Esophagus squamous epithelium (tissue), 5 donors: ENCODE data around the gene RASGRF1. TPM values are rescaled to one million over a fixed set of nuclear protein-coding genes. Genes with fewer than 3 reads are reported as not detected.
"Not testable (repeated sequence)": the region's sequence is repeated elsewhere in the genome, so short reads cannot be mapped to it uniquely, and the experiment has no call there.

ENCODE experiments used
- DNase-seq: peaks from one replicate; lab custom pipeline; 2025; lab: John Stamatoyannopoulos, UW
- H3K27ac ChIP-seq, 4 donors: fragments of 200-600 bp; sonication (generic); one replicate each; pipeline ENCODE4 v1.5.1; 2016 to 2019; ENCODE audit warnings: mild to moderate bottlenecking in 1 of 4
- H3K27me3 ChIP-seq, 4 donors: fragments of 200-600 bp; sonication (generic); 1 replicate in 3 of 4; 2 replicates in 1 of 4; pipeline versions ENCODE4 v1.5.1 to v1.6.0; 2017 to 2021; ENCODE audit warnings: antibody characterized with exemption in 1 of 4
- H3K36me3 ChIP-seq, 3 donors: fragments of 200-600 bp; sonication (generic); one replicate each; pipeline ENCODE4 v1.5.1; 2016 to 2019
- H3K4me1 ChIP-seq, 3 donors: fragments of 200-600 bp; sonication (generic); one replicate each; pipeline ENCODE4 v1.5.1; 2017 to 2019
- H3K4me3 ChIP-seq, 4 donors: fragments of 200-600 bp; sonication (generic); 1 replicate in 3 of 4; 2 replicates in 1 of 4; pipeline ENCODE4 v1.5.1; 2016 to 2019; ENCODE audit warnings: mild to moderate bottlenecking in 2 of 4, moderate library complexity in 1 of 4
- H3K9me3 ChIP-seq, 3 donors: fragments of 200-600 bp; sonication (generic); one replicate each; pipeline ENCODE4 v1.5.1; 2016 to 2019
- POLR2A ChIP-seq, 4 donors: fragments of 450-650 bp; IDR thresholded peaks; one replicate each; pipeline ENCODE4 v1.6.1; 2017; ENCODE audit warnings: antibody characterized with exemption in 4 of 4, mild to moderate bottlenecking in 4 of 4, moderate library complexity in 3 of 4
- WGBS, 2 donors: methylation state at CpG; one replicate each; pipeline ENCODE4 v1.1.5; 2018; 5-methylcytosine and 5-hydroxymethylcytosine counted together
- intact Hi-C: fragments of 100-400 bp; cut with DNase I; formaldehyde crosslinking; loops from one replicate; pipeline ENCODE4 v1.15.0; 2022
- total RNA-seq, 4 donors: library from RNA; depleted of rRNA; stranded (reverse); fragments of >200 nt; gene quantifications; one replicate each; pipeline ENCODE4 v1.1.0, GENCODE V29; 2016
- TF ChIP-seq, protein P1 (sequence below), 6 experiments: fragments of 450-650 bp in 4 of 6; fragments of 200-600 bp in 2 of 6; sonication (generic) in 2 of 6; IDR thresholded peaks; one replicate each; pipeline ENCODE4 v1.5.1; 2016 to 2019; ENCODE audit warnings: antibody characterized with exemption in 6 of 6, mild to moderate bottlenecking in 4 of 6, moderate library complexity in 4 of 6
- donor health status: DM: yes; HTN: yes; CAD: no.

Gene RASGRF1
- total RNA-seq, 4 donors from 2014 or later, result 0.23 TPM; not detected in 3

DNA sequence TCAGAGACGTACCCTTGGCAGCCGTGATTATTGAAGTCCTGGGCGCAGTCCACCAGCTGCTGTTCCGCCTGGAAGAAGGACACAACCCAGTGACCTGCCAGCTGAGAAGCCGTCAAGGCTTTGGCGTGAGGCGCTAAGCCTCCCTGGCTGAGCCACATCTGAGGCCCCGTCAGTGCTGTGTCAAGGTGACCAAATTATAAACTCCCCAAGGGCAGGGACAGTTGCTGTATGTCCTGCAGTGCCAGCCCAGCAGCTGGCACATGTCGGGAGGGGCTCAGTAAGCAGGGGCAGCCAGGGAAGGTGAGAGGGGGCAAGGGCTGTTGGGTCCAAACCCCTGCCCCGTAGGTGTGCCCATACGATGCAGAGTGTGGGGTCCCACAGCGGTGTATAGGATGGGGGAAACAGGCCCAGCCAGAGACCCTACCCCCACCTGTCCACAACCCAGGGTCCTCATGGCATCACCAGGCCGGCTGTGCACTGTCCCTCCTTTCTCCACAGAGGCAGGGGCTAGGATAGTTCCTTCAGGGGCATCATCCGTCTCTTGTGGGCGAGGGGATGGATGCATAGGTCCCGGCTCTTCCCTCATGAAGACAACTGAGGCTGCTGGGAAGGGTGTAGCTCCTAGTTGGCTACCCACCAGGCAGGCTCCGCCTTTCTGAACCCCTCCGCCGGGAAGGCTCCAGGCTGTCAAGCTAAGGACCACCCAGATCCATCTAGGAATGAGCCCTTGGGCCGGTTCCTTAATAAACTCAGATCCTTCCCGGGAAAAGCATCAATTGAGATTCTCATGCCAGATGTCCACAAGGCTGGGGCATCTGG is 158.9 kb downstream of the RASGRF1 start:
- Histone ChIP-seq H3K36me3 (peaks cover 0 to 55% (median 0%) of the 10 kb centered on the region in 3 donors), H3K4me3 (no peak overlapping the region), H3K9me3 (no peaks in the 10 kb centered on the region), H3K4me1 (peaks cover 4 to 75% (median 25%) of the 10 kb centered on the region in 3 donors), H3K27me3 (no peaks in the 10 kb centered on the region), H3K27ac (peak overlapping the region; percentile 73 to 84 (median 77))
- no peak for DNase-seq
- 38 to 89% methylated on average over 4 to 5 of the region's 21 CpGs for WGBS, 2 donors
- no peak for TF ChIP-seq POLR2A (IDR thresholded peaks at IDR 0.05)
- TF ChIP-seq, protein P1, sequence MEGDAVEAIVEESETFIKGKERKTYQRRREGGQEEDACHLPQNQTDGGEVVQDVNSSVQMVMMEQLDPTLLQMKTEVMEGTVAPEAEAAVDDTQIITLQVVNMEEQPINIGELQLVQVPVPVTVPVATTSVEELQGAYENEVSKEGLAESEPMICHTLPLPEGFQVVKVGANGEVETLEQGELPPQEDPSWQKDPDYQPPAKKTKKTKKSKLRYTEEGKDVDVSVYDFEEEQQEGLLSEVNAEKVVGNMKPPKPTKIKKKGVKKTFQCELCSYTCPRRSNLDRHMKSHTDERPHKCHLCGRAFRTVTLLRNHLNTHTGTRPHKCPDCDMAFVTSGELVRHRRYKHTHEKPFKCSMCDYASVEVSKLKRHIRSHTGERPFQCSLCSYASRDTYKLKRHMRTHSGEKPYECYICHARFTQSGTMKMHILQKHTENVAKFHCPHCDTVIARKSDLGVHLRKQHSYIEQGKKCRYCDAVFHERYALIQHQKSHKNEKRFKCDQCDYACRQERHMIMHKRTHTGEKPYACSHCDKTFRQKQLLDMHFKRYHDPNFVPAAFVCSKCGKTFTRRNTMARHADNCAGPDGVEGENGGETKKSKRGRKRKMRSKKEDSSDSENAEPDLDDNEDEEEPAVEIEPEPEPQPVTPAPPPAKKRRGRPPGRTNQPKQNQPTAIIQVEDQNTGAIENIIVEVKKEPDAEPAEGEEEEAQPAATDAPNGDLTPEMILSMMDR (IDR thresholded peaks at IDR 0.05), result no peak
- intact Hi-C loops, result no loop called here

DNA sequence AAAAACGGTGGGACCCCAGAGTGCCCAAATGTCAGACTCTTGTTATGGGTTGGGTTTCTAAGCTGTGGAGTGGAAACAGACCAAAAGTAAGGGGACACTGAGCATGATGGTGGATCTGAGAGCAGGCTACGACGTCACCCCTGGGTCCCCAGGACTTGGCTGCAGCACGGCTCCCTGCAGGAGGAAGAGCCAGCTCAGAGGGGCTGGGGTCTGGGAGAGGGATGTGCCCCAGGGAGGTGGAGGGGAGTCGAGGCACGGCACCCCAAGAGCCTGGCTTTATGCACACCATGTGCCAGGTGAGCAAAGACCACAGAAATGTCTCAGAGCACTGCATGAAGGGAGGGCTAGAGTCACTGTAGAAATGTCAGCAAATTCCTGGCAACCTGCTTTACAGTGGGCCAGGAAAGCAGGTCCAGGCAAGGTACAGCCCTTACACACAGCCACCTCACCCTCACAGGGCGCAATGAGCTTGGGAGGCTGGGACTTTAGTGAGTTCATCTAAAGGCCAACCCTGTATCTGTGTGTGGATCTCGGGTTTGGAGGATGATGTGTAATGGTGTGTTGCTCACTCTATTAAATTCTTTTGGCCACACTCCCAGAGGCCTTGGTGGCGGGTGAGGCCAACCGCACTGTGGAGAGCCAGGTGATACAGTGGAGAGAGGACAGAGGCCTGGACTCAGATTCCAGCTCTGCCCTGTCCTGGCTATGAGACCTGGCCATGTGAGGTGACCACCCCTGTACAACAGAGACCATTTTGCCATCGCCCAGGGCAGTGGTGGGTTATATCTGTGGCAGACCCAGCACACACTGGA is 159.8 kb downstream of the RASGRF1 start:
- H3K36me3 ChIP-seq, result peaks cover 0 to 58% (median 0%) of the 10 kb centered on the region in 3 donors
- TF ChIP-seq, protein P1 (IDR thresholded peaks at IDR 0.05), result no peak
- no peak for TF ChIP-seq POLR2A (IDR thresholded peaks at IDR 0.05)
- H3K27me3 ChIP-seq, result no peaks in the 10 kb centered on the region
- H3K4me1 ChIP-seq, result peaks cover 4 to 77% (median 25%) of the 10 kb centered on the region in 3 donors
- H3K4me3 ChIP-seq, result no peak overlapping the region
- H3K27ac ChIP-seq, result peak overlapping the region; percentile 73 to 84 (median 77)
- intact Hi-C loops, result no loop called here
- no peaks in the 10 kb centered on the region for H3K9me3 ChIP-seq
- no peak for DNase-seq
- 65 to 69% methylated on average over 6 to 7 of the region's 11 CpGs for WGBS, 2 donors

DNA sequence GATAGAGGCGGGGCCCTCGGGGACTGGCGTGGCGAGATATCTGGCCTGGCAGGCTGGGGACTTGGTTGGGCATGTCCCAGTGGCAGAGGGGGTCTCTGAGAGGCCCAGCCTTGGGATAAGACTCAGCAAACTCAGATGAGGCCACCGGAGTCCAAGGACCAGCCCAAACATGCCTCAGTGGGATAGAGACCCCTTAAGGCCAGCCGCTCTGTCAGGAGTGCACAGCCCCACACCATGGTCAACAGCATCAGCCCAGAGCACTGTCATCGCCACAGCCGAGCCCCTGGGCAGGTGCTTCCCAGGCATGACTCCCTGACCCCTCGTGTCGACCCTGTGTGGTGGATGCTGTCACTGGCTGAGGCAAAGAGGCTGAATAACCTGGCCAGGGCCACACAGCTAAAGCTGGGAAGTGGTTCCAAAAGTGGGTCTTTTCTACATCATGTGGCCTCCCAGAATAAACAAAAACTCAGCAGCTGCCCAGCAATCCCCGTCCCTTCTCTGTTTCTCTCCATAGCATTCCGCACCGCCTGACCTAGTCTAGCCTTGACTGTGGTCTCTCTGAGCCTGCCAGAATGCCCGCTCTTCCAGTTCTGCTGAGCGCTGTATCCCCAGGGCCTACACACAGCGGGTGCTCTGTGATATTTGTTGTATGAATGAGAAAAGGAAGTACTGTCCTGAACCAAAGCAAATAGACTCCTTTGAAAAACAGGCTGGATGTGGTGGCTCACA is 160.9 kb downstream of the RASGRF1 start:
- Histone ChIP-seq H3K4me3 (no peak overlapping the region), H3K9me3 (no peaks in the 10 kb centered on the region), H3K27ac (peak overlapping the region; percentile 15 to 81 (median 70)), H3K4me1 (peaks cover 4 to 74% (median 25%) of the 10 kb centered on the region in 3 donors), H3K36me3 (peaks cover 0 to 60% (median 0%) of the 10 kb centered on the region in 3 donors), H3K27me3 (no peaks in the 10 kb centered on the region)
- no peak for TF ChIP-seq POLR2A (IDR thresholded peaks at IDR 0.05)
- TF ChIP-seq, protein P1 (IDR thresholded peaks at IDR 0.05), result no peak
- DNase-seq, result no peak
- WGBS, 2 donors, result 61 to 84% methylated on average over 8 to 9 of the region's 16 CpGs
- intact Hi-C loops, result no loop called here

DNA sequence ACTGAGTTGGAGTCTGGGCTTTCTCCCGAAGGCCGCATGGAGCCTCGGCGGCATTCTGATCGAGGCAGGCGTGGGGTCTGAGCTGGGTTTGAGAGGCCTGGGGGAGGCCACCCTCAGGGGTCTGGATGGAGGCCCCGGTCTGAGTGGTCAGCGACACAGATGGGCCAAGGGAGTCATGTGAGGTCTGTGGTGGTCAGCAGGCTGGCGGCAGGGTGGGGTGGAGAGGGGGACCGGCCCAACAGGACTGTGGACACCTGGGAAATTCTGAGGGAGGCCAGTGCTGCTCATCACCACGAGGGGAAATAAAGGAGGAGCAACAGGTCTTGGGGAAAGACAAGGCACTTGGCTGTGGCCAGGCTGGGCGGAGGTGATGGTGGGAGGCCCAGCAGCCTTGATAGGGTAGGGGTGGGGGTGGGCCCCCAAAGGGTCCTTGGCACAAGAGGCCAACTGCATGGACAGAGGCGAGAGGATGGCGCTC is 161.9 kb downstream of the RASGRF1 start:
- H3K4me1 ChIP-seq, result peaks cover 0 to 64% (median 19%) of the 10 kb centered on the region in 3 donors
- no peaks in the 10 kb centered on the region for H3K9me3 ChIP-seq
- intact Hi-C loops, result no loop called here
- H3K27me3 ChIP-seq, result no peaks in the 10 kb centered on the region
- WGBS, 2 donors, result 90 to 96% methylated on average over 12 of the region's 14 CpGs
- TF ChIP-seq, protein P1 (IDR thresholded peaks at IDR 0.05), result no peak
- no peak for TF ChIP-seq POLR2A (IDR thresholded peaks at IDR 0.05)
- H3K36me3 ChIP-seq, result peaks cover 0 to 60% (median 1%) of the 10 kb centered on the region in 3 donors
- no peak overlapping the region for H3K4me3 ChIP-seq
- no peak overlapping the region for H3K27ac ChIP-seq
- DNase-seq, result no peak

DNA sequence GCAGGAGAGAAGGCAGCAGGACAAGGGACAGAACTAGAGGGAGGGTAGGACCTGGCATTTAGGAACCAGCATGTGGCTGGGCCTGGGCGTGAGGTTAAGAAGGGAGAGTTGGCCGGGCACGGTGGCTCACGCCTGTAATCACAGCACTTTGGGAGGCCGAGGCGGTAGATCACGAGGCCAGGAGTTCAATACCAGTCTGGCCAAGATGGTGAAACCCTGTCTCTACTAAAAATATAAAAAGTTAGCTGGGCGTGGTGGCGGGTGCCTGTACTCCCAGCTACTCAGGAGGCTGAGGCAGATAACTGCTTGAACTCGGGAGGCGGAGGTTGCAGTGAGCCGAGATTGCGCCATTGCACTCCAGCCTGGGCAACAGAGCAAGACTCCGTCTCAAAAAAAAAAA is 162.4 kb downstream of the RASGRF1 start:
- 89 to 90% methylated on average over 9 to 12 of the region's 14 CpGs for WGBS, 2 donors
- H3K9me3 ChIP-seq, intact Hi-C loops, DNase-seq, H3K27me3 ChIP-seq, H3K4me3 ChIP-seq, H3K27ac ChIP-seq: not testable (repeated sequence)
- Histone ChIP-seq H3K36me3 (peaks cover 0 to 60% (median 6%) of the 10 kb centered on the region in 3 donors), H3K4me1 (peaks cover 0 to 59% (median 19%) of the 10 kb centered on the region in 3 donors)
